ENCODE data around the gene MGMT. TPM values are rescaled to one million over a fixed set of nuclear protein-coding genes. Genes with fewer than 3 reads are reported as not detected.

MGMT gene
- total and polyA plus RNA-seq, 2 experiments from 2014 or later: 19.3 to 21.9 TPM

- Histone ChIP-seq H3K4me2 (no peak overlapping the region), H3K27me3 (ENCODE audit: insufficient read depth) (no peaks in the 10 kb centered on the region), H2AFZ (0 out of 2 replicates have a peak overlapping the region, but pooled peaks have one; percentile 32), H3K4me1 (ENCODE audit: insufficient read depth) (peaks cover 8% of the 10 kb centered on the region), H3K27ac (ENCODE audit: low read depth) (no peak overlapping the region), H3K4me3 (no peak overlapping the region), H3F3A (replicated peaks; ENCODE audit: low read depth) (no peaks in the 10 kb centered on the region), H3K79me2 (replicated peaks; ENCODE audit: insufficient read depth) (no peaks in the 10 kb centered on the region), H4K20me1 (replicated peaks; ENCODE audit: insufficient read depth) (no peaks in the 10 kb centered on the region), H3K9me2 (ENCODE audit: insufficient read depth) (peaks cover 22% of the 10 kb centered on the region; the same call in 1 of the 2 replicates), H3K36me3 (ENCODE audit: insufficient read depth) (no peaks in the 10 kb centered on the region)
- Mint-ChIP-seq H3K4me3 (no peak overlapping the region), H3K36me3 (ENCODE audit: low read depth) (peaks cover 18% of the 10 kb centered on the region), H3K9me3 (peaks cover 18% of the 10 kb centered on the region), H3K27ac (no peak overlapping the region), H3K4me1 (peaks cover 22% of the 10 kb centered on the region), H3K27me3 (ENCODE audit: insufficient read depth, low read depth, poor library complexity) (peaks cover 3% of the 10 kb centered on the region)
- TF ChIP-seq POLR2AphosphoS5 (IDR thresholded peaks at IDR 0.05; ENCODE audit: low read depth) (no peak), ZNF462 (CRISPR knock-in tag; IDR thresholded peaks at IDR 0.05) (no peak), ZNF331 (CRISPR knock-in tag; IDR thresholded peaks at IDR 0.05; ENCODE audit: low read depth) (no peak), JUNB (IDR thresholded peaks at IDR 0.05; ENCODE audit: unreplicated experiment) (no peak), STAT1 (IDR thresholded peaks at IDR 0.05; ENCODE audit: unreplicated experiment) (no peak), EZH2phosphoT487 (IDR thresholded peaks at IDR 0.05; ENCODE audit: unreplicated experiment) (no peak), ZNF114 (CRISPR knock-in tag; IDR thresholded peaks at IDR 0.05) (no peak), NANOG (IDR thresholded peaks at IDR 0.05; ENCODE audit: borderline replicate concordance) (no peak), EZH2 (IDR thresholded peaks at IDR 0.05; ENCODE audit: low read depth, unreplicated experiment) (no peak)
- DNase-seq (ENCODE audit: low spot score) (no peak), ATAC-seq (no peak)
These were observed 26.2 kb upstream of the MGMT start for GRCh38 chr10:129440722-129441316.
